PC-9 (cell line): ENCODE measurements around the gene FOSB. TPM values are rescaled to one million over a fixed set of nuclear protein-coding genes. Genes with fewer than 3 reads are reported as not detected.

Source experiments
- BruUV-seq: library from RNA; stranded (reverse); fragments of 400-500 nt; replicated peaks from 2 replicates; lab custom pipeline; 2021; lab: Mats Ljungman, UMichigan
- CTCF ChIA-PET: fragments of 300-600 bp; sonication (Branson Sonifier 250); formaldehyde crosslinking; loops from one replicate; lab custom pipeline; 2022; ENCODE audit warnings: antibody characterized with exemption; lab: Charles Lee
- POLR2A ChIA-PET: fragments of 300-600 bp; sonication (Branson Sonifier 250); formaldehyde crosslinking; loops from one replicate; lab custom pipeline; 2022; ENCODE audit warnings: antibody characterized with exemption; ENCODE audit not compliant: unreplicated experiment; lab: Charles Lee
- DNase-seq, 2 experiments: peaks; one replicate each; pipeline versions ENCODE4 v3.0.0 to v3.0.0-alpha.2; 2015 to 2022; ENCODE audit warnings: mixed read lengths in 1 of 2
- H2AFZ ChIP-seq: fragments of 200-600 bp; sonication (generic); 2 replicates; pipeline ENCODE4 v1.8.1; 2017; ENCODE audit warnings: antibody characterized with exemption
- H3F3A ChIP-seq: fragments of 200-600 bp; sonication (generic); 2 replicates; pipeline ENCODE4 v1.8.1; 2017; ENCODE audit warnings: antibody characterized with exemption, mild to moderate bottlenecking, low read depth; ENCODE audit not compliant: insufficient read depth
- H3K27ac ChIP-seq: fragments of 200-600 bp; sonication (generic); 2 replicates; pipeline ENCODE4 v1.6.1; 2016; ENCODE audit warnings: mixed run types
- H3K27me3 ChIP-seq: fragments of 200-600 bp; sonication (generic); 2 replicates; pipeline ENCODE4 v1.6.1; 2016; ENCODE audit warnings: low read depth, mixed run types; ENCODE audit not compliant: insufficient read depth
- H3K36me3 ChIP-seq: fragments of 200-600 bp; sonication (generic); 2 replicates; pipeline ENCODE4 v1.6.1; 2016; ENCODE audit warnings: low read depth, mixed run types
- H3K4me1 ChIP-seq: fragments of 200-600 bp; sonication (generic); replicated peaks from 2 replicates; pipeline ENCODE4 v1.6.1; 2016; ENCODE audit warnings: mixed run types; ENCODE audit not compliant: insufficient read depth
- H3K4me2 ChIP-seq: fragments of 200-600 bp; sonication (generic); 2 replicates; pipeline ENCODE4 v1.6.1; 2017; ENCODE audit warnings: mixed run types
- H3K4me3 ChIP-seq: fragments of 200-600 bp; sonication (generic); 2 replicates; pipeline ENCODE4 v1.6.1; 2016; ENCODE audit warnings: mixed run types
- H3K79me2 ChIP-seq: fragments of 200-600 bp; sonication (generic); 2 replicates; pipeline ENCODE4 v1.6.1; 2017; ENCODE audit warnings: low read depth, mixed run types
- H3K9me2 ChIP-seq: fragments of 200-600 bp; sonication (generic); 2 replicates; pipeline ENCODE4 v1.8.1; 2017; ENCODE audit warnings: mild to moderate bottlenecking; ENCODE audit not compliant: insufficient read depth
- H3K9me3 ChIP-seq: fragments of 200-600 bp; sonication (generic); 2 replicates; pipeline ENCODE4 v1.8.1; 2016; ENCODE audit warnings: low read depth; ENCODE audit not compliant: insufficient read depth
- H4K20me1 ChIP-seq: fragments of 200-600 bp; sonication (generic); 2 replicates; pipeline ENCODE4 v1.8.1; 2017; ENCODE audit not compliant: insufficient read depth
- CTCF ChIP-seq: fragments of 200-600 bp; sonication (generic); conservative IDR thresholded peaks from 2 replicates; pipeline ENCODE4 v1.6.1; 2017; ENCODE audit warnings: mixed run types, antibody characterized with exemption, mild to moderate bottlenecking, moderate library complexity
- EZH2 ChIP-seq: fragments of 200-600 bp; sonication (generic); IDR thresholded peaks from 2 replicates; pipeline ENCODE4 v1.8.0; 2017; ENCODE audit warnings: antibody characterized with exemption, low read depth
- intact Hi-C: fragments of 100-400 bp; cut with micrococcal nuclease; formaldehyde crosslinking; loops from one replicate; pipeline ENCODE4 v1.10.0; 2022; ENCODE audit not compliant: unreplicated experiment
- total RNA-seq: library from RNA; stranded (reverse); gene quantifications from 2 replicates; pipeline ENCODE4 v1.2.3, GENCODE V29; 2021

The FOSB gene
- total RNA-seq, 1 experiment from 2014 or later, result 7.9 TPM

GRCh38 chr19:45515807-45516401 lies 48.1 kb downstream of the FOSB start:
- no peak overlapping the region for H2AFZ ChIP-seq
- no peak overlapping the region for H3K4me2 ChIP-seq
- no peak overlapping the region for H3K4me3 ChIP-seq
- no peak for TF ChIP-seq EZH2
- no peak for TF ChIP-seq CTCF
- H3K4me1 ChIP-seq, result peaks cover 43% of the 10 kb centered on the region
- no peak for DNase-seq
- H3F3A ChIP-seq, result peaks cover 63% of the 10 kb centered on the region
- no peaks in the 10 kb centered on the region for H3K9me2 ChIP-seq
- H3K9me3 ChIP-seq, result no peaks in the 10 kb centered on the region
- POLR2A ChIA-PET, result interaction anchor here (0.5 kb wide), 1 partner anchor 153 kb away, joined by 3 read pairs; no protein-coding TSS in a partner anchor
- CTCF ChIA-PET, result no interaction called here
- peaks cover 58% of the 10 kb centered on the region for H4K20me1 ChIP-seq
- peaks cover 52% of the 10 kb centered on the region for H3K79me2 ChIP-seq
- intact Hi-C loops, result no loop called here
- BruUV-seq, result no TSS peak
- H3K36me3 ChIP-seq, result peaks cover 10% of the 10 kb centered on the region
- no peaks in the 10 kb centered on the region for H3K27me3 ChIP-seq
- no peak overlapping the region for H3K27ac ChIP-seq

GRCh38 chr19:45517238-45517637 lies 49.4 kb downstream of the FOSB start:
- DNase-seq, result no peak
- Histone ChIP-seq H3K4me2 (no peak overlapping the region), H3K27me3 (no peaks in the 10 kb centered on the region), H2AFZ (no peak overlapping the region), H3K4me3 (no peak overlapping the region), H3K27ac (no peak overlapping the region), H3K9me2 (no peaks in the 10 kb centered on the region), H4K20me1 (peaks cover 47% of the 10 kb centered on the region), H3F3A (peaks cover 73% of the 10 kb centered on the region), H3K9me3 (no peaks in the 10 kb centered on the region), H3K79me2 (peaks cover 39% of the 10 kb centered on the region), H3K36me3 (peaks cover 10% of the 10 kb centered on the region), H3K4me1 (peaks cover 50% of the 10 kb centered on the region)
- no TSS peak for BruUV-seq
- intact Hi-C loops, result no loop called here
- TF ChIP-seq CTCF, result no peak
- TF ChIP-seq EZH2, result no peak
- CTCF ChIA-PET, result no interaction called here
- POLR2A ChIA-PET, result no interaction called here

- CTCF ChIA-PET, result no interaction called here
- Histone ChIP-seq H3K27ac (no peak overlapping the region), H3K27me3 (no peaks in the 10 kb centered on the region), H3K36me3 (peaks cover 10% of the 10 kb centered on the region), H3K9me2 (no peaks in the 10 kb centered on the region), H3K4me1 (peaks cover 50% of the 10 kb centered on the region), H3K9me3 (no peaks in the 10 kb centered on the region), H4K20me1 (peaks cover 41% of the 10 kb centered on the region), H3F3A (peaks cover 75% of the 10 kb centered on the region), H3K4me3 (no peak overlapping the region), H3K79me2 (peaks cover 33% of the 10 kb centered on the region), H3K4me2 (no peak overlapping the region), H2AFZ (no peak overlapping the region)
- intact Hi-C loops, result no loop called here
- no peak for TF ChIP-seq CTCF
- TF ChIP-seq EZH2, result no peak
- POLR2A ChIA-PET, result no interaction called here
- DNase-seq, result no peak
- no TSS peak for BruUV-seq
These were observed 50.1 kb downstream of the FOSB start for GRCh38 chr19:45517641-45518468.
